Regular cardiac myocyte (primary cell): ENCODE results near the gene MAPK10. TPM values are rescaled to one million over a fixed set of nuclear protein-coding genes. Genes with fewer than 3 reads are reported as not detected.

Source experiments
- total RNA-seq: library from RNA; depleted of rRNA; stranded (reverse); fragments of >200 nt; gene quantifications from 2 replicates; pipeline ENCODE4 v1.2.3, GENCODE V29; 2014

MAPK10 gene
- total RNA-seq, result 3.3 and 8.5 TPM in 2 replicates

DNA sequence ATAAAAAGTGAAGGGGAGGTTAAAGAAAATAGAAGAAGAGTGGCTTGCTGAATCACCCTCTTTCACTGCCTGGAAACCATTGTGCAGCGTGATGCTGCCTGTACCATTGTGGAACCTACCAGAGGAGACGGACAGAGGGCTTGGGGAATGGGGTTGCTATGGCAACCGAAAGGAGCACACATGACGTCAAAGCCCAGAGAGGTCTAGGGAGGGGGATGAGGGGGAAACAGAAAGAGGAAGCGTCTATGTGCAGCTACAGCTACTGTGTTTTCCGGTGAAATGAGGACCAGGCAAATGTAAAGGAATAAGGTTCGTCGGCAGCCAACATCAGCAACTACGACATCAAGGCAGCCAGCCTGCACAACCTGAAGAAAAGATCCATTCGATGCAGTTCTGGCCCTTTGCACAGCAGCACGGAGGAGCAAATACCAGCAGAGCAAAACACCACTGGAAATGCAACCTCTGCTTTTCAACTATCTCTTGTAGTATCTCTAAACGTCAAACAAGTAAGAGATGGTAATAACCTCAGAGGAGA, at the start of gene MAPK10:
Gene MAPK10, minus strand, starts transcription at position 110 of the 535 bp plus-strand sequence.

Other genes with a start within 250 kb of the MAPK10 start
- 27.4 and 36.9 TPM in 2 replicates for gene PTPN13, start 234.3 kb upstream of the MAPK10 start, total RNA-seq